IMR-90 (cell line): ENCODE data around the gene TEX101. TPM values are rescaled to one million over a fixed set of nuclear protein-coding genes. Genes with fewer than 3 reads are reported as not detected.

Source experiments
- ATAC-seq: fragments of 200-7000 bp; cut with Tn5 transposase; 2 replicates; pipeline ENCODE4 v1.9.1; 2020; ENCODE audit warnings: low read depth, mild to moderate bottlenecking, moderate library complexity
- BruUV-seq: library from RNA; stranded (reverse); fragments of 400-500 nt; replicated peaks from 2 replicates; lab custom pipeline; 2021; lab: Mats Ljungman, UMichigan
- CTCF ChIA-PET: fragments of 300-600 bp; formaldehyde crosslinking; extraction: SDS; loops from one replicate; lab custom pipeline; 2021; ENCODE audit warnings: antibody characterized with exemption; lab: Yijun Ruan, JAX
- POLR2A ChIA-PET: fragments of 300-600 bp; sonication (Branson Sonifier 250); formaldehyde crosslinking; loops from one replicate; lab custom pipeline; 2022; ENCODE audit warnings: antibody characterized with exemption; ENCODE audit not compliant: unreplicated experiment; lab: Charles Lee
- DNase-seq: peaks from one replicate; pipeline ENCODE4 v3.0.0; 2013
- H2AFZ ChIP-seq: replicated peaks from 2 replicates; pipeline ENCODE3; 2013; ENCODE audit warnings: low read length, mild to moderate bottlenecking; ENCODE audit not compliant: poor library complexity
- H2AK5ac ChIP-seq: 2 replicates; pipeline ENCODE4 v1.6.1; 2013; ENCODE audit warnings: low read depth, low read length, inconsistent platforms
- H2AK9ac ChIP-seq: replicated peaks from 2 replicates; pipeline ENCODE3; 2013; ENCODE audit warnings: mild to moderate bottlenecking, low read depth, low read length, moderate library complexity; ENCODE audit not compliant: poor library complexity
- H2BK120ac ChIP-seq: 2 replicates; pipeline ENCODE4 v1.6.1; 2013; ENCODE audit warnings: low read depth, low read length, inconsistent platforms
- H2BK15ac ChIP-seq: 3 replicates; pipeline ENCODE4 v1.6.1; 2013; ENCODE audit warnings: low read depth, low read length, inconsistent platforms
- H2BK20ac ChIP-seq: 2 replicates; pipeline ENCODE4 v1.6.1; 2013; ENCODE audit warnings: low read depth, mild to moderate bottlenecking, inconsistent platforms, low read length, moderate library complexity
- H2BK5ac ChIP-seq: 2 replicates; pipeline ENCODE4 v1.6.1; 2013; ENCODE audit warnings: mild to moderate bottlenecking, low read depth, low read length, inconsistent platforms; ENCODE audit not compliant: poor library complexity, severe bottlenecking
- H3K14ac ChIP-seq: replicated peaks from 2 replicates; pipeline ENCODE4 v1.6.1; 2013; ENCODE audit warnings: low read depth, low read length, inconsistent platforms
- H3K18ac ChIP-seq: 2 replicates; pipeline ENCODE4 v1.6.1; 2013; ENCODE audit warnings: low read depth, low read length, control low read depth
- H3K23ac ChIP-seq: 2 replicates; pipeline ENCODE4 v1.6.1; 2013; ENCODE audit warnings: low read depth, low read length, inconsistent platforms
- H3K27ac ChIP-seq: 2 replicates; pipeline ENCODE4 v1.5.1; 2013; ENCODE audit warnings: mild to moderate bottlenecking, control low read depth, low read length; ENCODE audit not compliant: insufficient read depth
- H3K27me3 ChIP-seq: 2 replicates; pipeline ENCODE4 v1.6.1; 2013; ENCODE audit warnings: low read length; ENCODE audit not compliant: control insufficient read depth, insufficient read depth
- H3K36me3 ChIP-seq: 2 replicates; pipeline ENCODE4 v1.6.1; 2013; ENCODE audit warnings: low read length, mixed read lengths; ENCODE audit not compliant: control insufficient read depth, insufficient read depth
- H3K4ac ChIP-seq: 2 replicates; pipeline ENCODE4 v1.6.1; 2013; ENCODE audit warnings: low read depth, low read length, inconsistent platforms
- H3K4me1 ChIP-seq: 2 replicates; pipeline ENCODE4 v1.6.1; 2013; ENCODE audit warnings: low read length, mixed read lengths; ENCODE audit not compliant: control insufficient read depth, insufficient read depth
- H3K4me2 ChIP-seq: 2 replicates; pipeline ENCODE4 v1.6.1; 2013; ENCODE audit warnings: low read depth, mild to moderate bottlenecking, control low read depth, low read length, moderate library complexity
- H3K4me3 ChIP-seq: 2 replicates; pipeline ENCODE4 v1.5.1; 2013; ENCODE audit warnings: low read depth, mild to moderate bottlenecking, control low read depth, low read length, moderate library complexity; ENCODE audit not compliant: insufficient read depth
- H3K56ac ChIP-seq: 2 replicates; pipeline ENCODE4 v1.6.1; 2013; ENCODE audit warnings: low read length, inconsistent platforms; ENCODE audit not compliant: insufficient read depth; ENCODE audit errors: extremely low read depth
- H3K79me1 ChIP-seq, 2 experiments: 2 replicates each; pipeline ENCODE4 v1.6.1; 2013; ENCODE audit warnings: low read length in 2 of 2, inconsistent platforms in 1 of 2, low read depth in 1 of 2
- H3K9ac ChIP-seq: 2 replicates; pipeline ENCODE4 v1.6.1; 2013; ENCODE audit warnings: low read depth, low read length, control low read depth
- H3K9me1 ChIP-seq: 2 replicates; pipeline ENCODE4 v1.6.1; 2013; ENCODE audit warnings: low read length, inconsistent platforms; ENCODE audit not compliant: insufficient read depth
- H3K9me3 ChIP-seq: 2 replicates; pipeline ENCODE4 v1.6.1; 2013; ENCODE audit warnings: low read length; ENCODE audit not compliant: control insufficient read depth, insufficient read depth
- H4K20me1 ChIP-seq: 2 replicates; pipeline ENCODE4 v1.6.1; 2013; ENCODE audit warnings: low read length, inconsistent platforms; ENCODE audit not compliant: insufficient read depth
- H4K5ac ChIP-seq: 2 replicates; pipeline ENCODE4 v1.6.1; 2013; ENCODE audit warnings: mild to moderate bottlenecking, low read depth, low read length, control low read depth
- H4K8ac ChIP-seq, 2 experiments: 2 replicates each; pipeline ENCODE4 v1.6.1; 2013; ENCODE audit warnings: low read depth in 2 of 2, low read length in 2 of 2, control low read depth in 1 of 2, inconsistent platforms in 1 of 2
- H4K91ac ChIP-seq: 2 replicates; pipeline ENCODE4 v1.6.1; 2013; ENCODE audit warnings: low read depth, low read length, inconsistent platforms; ENCODE audit not compliant: insufficient read depth
- CEBPB ChIP-seq: IDR thresholded peaks from 2 replicates; pipeline ENCODE4 v1.6.1; 2012; ENCODE audit warnings: low read depth, low read length, improper control_type of control experiment
- CHD1 ChIP-seq: IDR thresholded peaks from 2 replicates; pipeline ENCODE4 v1.6.1; 2012; ENCODE audit warnings: low read depth, low read length, improper control_type of control experiment
- CTCF ChIP-seq: conservative IDR thresholded peaks from 2 replicates; pipeline ENCODE4 v1.5.1; 2012; ENCODE audit warnings: mild to moderate bottlenecking, low read depth, low read length, improper control_type of control experiment
- MAZ ChIP-seq: IDR thresholded peaks from 2 replicates; pipeline ENCODE4 v1.6.1; 2012; ENCODE audit warnings: low read depth, mild to moderate bottlenecking, low read length, improper control_type of control experiment, moderate library complexity, borderline replicate concordance
- MXI1 ChIP-seq: IDR thresholded peaks from 2 replicates; pipeline ENCODE4 v1.6.1; 2012; ENCODE audit warnings: low read depth, mild to moderate bottlenecking, low read length, moderate library complexity, borderline replicate concordance
- NFE2L2 ChIP-seq: fragments of 150-350 bp; IDR thresholded peaks from 2 replicates; pipeline ENCODE4 v1.6.1; 2016; ENCODE audit warnings: low read depth, mild to moderate bottlenecking, low read length
- RAD21 ChIP-seq: IDR thresholded peaks from 2 replicates; pipeline ENCODE4 v1.6.1; 2012; ENCODE audit warnings: low read length, improper control_type of control experiment
- RFX5 ChIP-seq: IDR thresholded peaks from 2 replicates; pipeline ENCODE4 v1.8.0; 2012; ENCODE audit warnings: low read depth, mild to moderate bottlenecking, low read length, moderate library complexity
- SMC3 ChIP-seq: fragments of 150-350 bp; IDR thresholded peaks from 2 replicates; pipeline ENCODE4 v1.6.1; 2016; ENCODE audit warnings: low read depth, mild to moderate bottlenecking, antibody characterized with exemption, low read length, moderate library complexity
- dilution Hi-C: fragments of 300-500 bp; cut with HindIII; formaldehyde crosslinking; loops from one replicate; pipeline ENCODE4 v1.14.3; 2018; ENCODE audit warnings: low sequenced_read_pairs; ENCODE audit not compliant: unreplicated experiment
- in situ Hi-C: fragments of 300-500 bp; cut with MboI; formaldehyde crosslinking; loops from 3 replicates; pipeline ENCODE4 v1.14.3; 2019; ENCODE audit warnings: low sequenced_read_pairs, inconsistent platforms, mixed read lengths
- intact Hi-C: fragments of 100-400 bp; cut with micrococcal nuclease; formaldehyde crosslinking; loops from 2 replicates; pipeline ENCODE4 v1.10.0; 2022
- polyA plus RNA-seq, 3 experiments: library from polyadenylated mRNA; depleted of rRNA; stranded (reverse); fragments of >200 nt; gene quantifications; 2 replicates each; pipeline ENCODE4 v1.2.3, GENCODE V29; 2012; ENCODE audit warnings: low replicate concordance in 1 of 3
- total RNA-seq: library from RNA; depleted of rRNA; stranded (reverse); fragments of >200 nt; gene quantifications from 2 replicates; pipeline ENCODE4 v1.2.3, GENCODE V29; 2012
- TF ChIP-seq, protein P1 (sequence below): fragments of 150-350 bp; IDR thresholded peaks from 2 replicates; pipeline ENCODE4 v1.6.1; 2017; ENCODE audit warnings: mild to moderate bottlenecking, antibody characterized with exemption, low read length, low read depth
- TF ChIP-seq, protein P2 (sequence below): fragments of 150-350 bp; IDR thresholded peaks from 2 replicates; pipeline ENCODE4 v1.6.1; 2016; ENCODE audit warnings: low read depth, mild to moderate bottlenecking, low read length, moderate library complexity, borderline replicate concordance

Gene TEX101
- total and polyA plus RNA-seq, 2 of the 4 experiments (the other 2 are of a cell fraction): not detected

- H3K4ac ChIP-seq: no peak overlapping the region
- H3K23ac ChIP-seq: no peak overlapping the region
- H3K4me3 ChIP-seq: no peak overlapping the region
- no peak overlapping the region for H2AK9ac ChIP-seq
- ATAC-seq: no peak
- no peak overlapping the region for H2AK5ac ChIP-seq
- no peak overlapping the region for H3K27ac ChIP-seq
- intact Hi-C loops (loop anchor here (10.0 kb wide), 1 partner anchor 365 kb away; the partner anchor contains the start of gene LYPD5), in situ Hi-C loops (no loop called here), dilution Hi-C loops (no loop called here)
- 0 out of 2 replicates have a peak, but pooled peaks cover 2% of the 10 kb centered on the region for H3K27me3 ChIP-seq
- H3K18ac ChIP-seq: no peak overlapping the region
- TF ChIP-seq MXI1 (no peak), SMC3 (no peak), RFX5 (no peak), NFE2L2 (no peak), CEBPB (no peak), CTCF (no peak), CHD1 (no peak), MAZ (no peak), RAD21 (no peak)
- TF ChIP-seq, protein P1, sequence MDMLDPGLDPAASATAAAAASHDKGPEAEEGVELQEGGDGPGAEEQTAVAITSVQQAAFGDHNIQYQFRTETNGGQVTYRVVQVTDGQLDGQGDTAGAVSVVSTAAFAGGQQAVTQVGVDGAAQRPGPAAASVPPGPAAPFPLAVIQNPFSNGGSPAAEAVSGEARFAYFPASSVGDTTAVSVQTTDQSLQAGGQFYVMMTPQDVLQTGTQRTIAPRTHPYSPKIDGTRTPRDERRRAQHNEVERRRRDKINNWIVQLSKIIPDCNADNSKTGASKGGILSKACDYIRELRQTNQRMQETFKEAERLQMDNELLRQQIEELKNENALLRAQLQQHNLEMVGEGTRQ: no peak
- TF ChIP-seq, protein P2, sequence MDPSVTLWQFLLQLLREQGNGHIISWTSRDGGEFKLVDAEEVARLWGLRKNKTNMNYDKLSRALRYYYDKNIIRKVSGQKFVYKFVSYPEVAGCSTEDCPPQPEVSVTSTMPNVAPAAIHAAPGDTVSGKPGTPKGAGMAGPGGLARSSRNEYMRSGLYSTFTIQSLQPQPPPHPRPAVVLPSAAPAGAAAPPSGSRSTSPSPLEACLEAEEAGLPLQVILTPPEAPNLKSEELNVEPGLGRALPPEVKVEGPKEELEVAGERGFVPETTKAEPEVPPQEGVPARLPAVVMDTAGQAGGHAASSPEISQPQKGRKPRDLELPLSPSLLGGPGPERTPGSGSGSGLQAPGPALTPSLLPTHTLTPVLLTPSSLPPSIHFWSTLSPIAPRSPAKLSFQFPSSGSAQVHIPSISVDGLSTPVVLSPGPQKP: no peak
- H2BK15ac ChIP-seq: no peak overlapping the region
- no peak overlapping the region for H2BK120ac ChIP-seq
- no peak overlapping the region for H3K4me2 ChIP-seq
- no peak overlapping the region for H4K8ac ChIP-seq
- peaks cover 3% of the 10 kb centered on the region; the same call in 1 of the 2 replicates for H3K9me3 ChIP-seq
- H3K79me1 ChIP-seq: no peaks in the 10 kb centered on the region
- peaks cover 3% of the 10 kb centered on the region; the same call in 1 of the 2 replicates for H3K4me1 ChIP-seq
- 0 out of 2 replicates have a peak, but pooled peaks cover 3% of the 10 kb centered on the region for H3K9me1 ChIP-seq
- no peak overlapping the region for H2BK5ac ChIP-seq
- H4K91ac ChIP-seq: no peak overlapping the region
- no peaks in the 10 kb centered on the region; the same call in none of the 2 replicates for H4K20me1 ChIP-seq
- no peak for DNase-seq
- H3K14ac ChIP-seq: no peak overlapping the region
- no peaks in the 10 kb centered on the region for H3K36me3 ChIP-seq
- H2BK20ac ChIP-seq: no peak overlapping the region
- no peak overlapping the region for H4K5ac ChIP-seq
- no TSS peak for BruUV-seq
- H3K9ac ChIP-seq: no peak overlapping the region
- ChIA-PET POLR2A (no interaction called here), CTCF (interaction anchor here (0.6 to 2.4 kb wide), 5 partner anchors 9 to 80 kb away, joined by 3 to 8 read pairs (median 4); no protein-coding TSS in a partner anchor)
- H2AFZ ChIP-seq: no peak overlapping the region
- no peak overlapping the region for H3K56ac ChIP-seq
Measured at GRCh38 chr19:43439709-43440063, 25.0 kb downstream of the TEX101 start.
